Smooth muscle cell (in vitro differentiated cells): Measurements from ENCODE around the gene RPL13. TPM values are rescaled to one million over a fixed set of nuclear protein-coding genes. Genes with fewer than 3 reads are reported as not detected.

Source experiments
- DNase-seq: peaks from one replicate; lab custom pipeline; 2025; ENCODE audit not compliant: unreplicated experiment; lab: John Stamatoyannopoulos, UW
- H2AFZ ChIP-seq: fragments of 200-600 bp; sonication (generic); 2 replicates; pipeline ENCODE4 v1.6.0; 2016; ENCODE audit warnings: antibody characterized with exemption, low read depth, mild to moderate bottlenecking
- H3F3A ChIP-seq: fragments of 200-600 bp; sonication (generic); 2 replicates; pipeline ENCODE4 v1.6.0; 2017; ENCODE audit warnings: antibody characterized with exemption, low read depth
- H3K27ac ChIP-seq: fragments of 200-600 bp; sonication (generic); 2 replicates; pipeline ENCODE4 v1.5.1; 2016; ENCODE audit warnings: low read depth, mild to moderate bottlenecking
- H3K27me3 ChIP-seq: fragments of 200-600 bp; sonication (generic); 2 replicates; pipeline ENCODE4 v1.6.1; 2016; ENCODE audit warnings: low read depth, mild to moderate bottlenecking
- H3K36me3 ChIP-seq: fragments of 200-600 bp; sonication (generic); 2 replicates; pipeline ENCODE4 v1.5.1; 2016; ENCODE audit warnings: low read depth
- H3K4me1 ChIP-seq: fragments of 200-600 bp; sonication (generic); 2 replicates; pipeline ENCODE4 v1.5.1; 2016; ENCODE audit warnings: low read depth
- H3K4me2 ChIP-seq: fragments of 200-600 bp; sonication (generic); 2 replicates; pipeline ENCODE4 v1.6.0; 2016; ENCODE audit warnings: mild to moderate bottlenecking
- H3K4me3 ChIP-seq: fragments of 200-600 bp; sonication (generic); 2 replicates; pipeline ENCODE4 v1.5.1; 2016; ENCODE audit warnings: mild to moderate bottlenecking
- H3K79me2 ChIP-seq: fragments of 200-600 bp; sonication (generic); 2 replicates; pipeline ENCODE4 v1.6.0; 2016; ENCODE audit warnings: low read depth, mild to moderate bottlenecking
- H3K9ac ChIP-seq: fragments of 200-600 bp; sonication (generic); 2 replicates; pipeline ENCODE4 v1.6.0; 2016; ENCODE audit warnings: low read depth
- H3K9me3 ChIP-seq: fragments of 200-600 bp; sonication (generic); replicated peaks from 2 replicates; pipeline ENCODE4 v1.5.1; 2016; ENCODE audit warnings: low read depth
- H4K20me1 ChIP-seq: fragments of 200-600 bp; sonication (generic); 2 replicates; pipeline ENCODE4 v1.6.0; 2016; ENCODE audit warnings: low read depth
- CTCF ChIP-seq: fragments of 200-600 bp; sonication (generic); IDR thresholded peaks from 2 replicates; pipeline ENCODE4 v1.5.1; 2017; ENCODE audit warnings: borderline replicate concordance, mild to moderate bottlenecking, antibody characterized with exemption; ENCODE audit not compliant: insufficient read depth, poor library complexity, severe bottlenecking
- WGBS: methylation state at CpG from one replicate; pipeline ENCODE4 v1.1.7; 2016; ENCODE audit warnings: low lambda C conversion rate; 5-methylcytosine and 5-hydroxymethylcytosine counted together
- polyA plus RNA-seq: library from polyadenylated mRNA; unstranded; fragments of >200 nt; fragmentation: Nextera tagmentation; extraction: Ambion mirVana; gene quantifications from 2 replicates; pipeline ENCODE4 v1.2.1, GENCODE V29; 2016
- total RNA-seq: library from RNA; depleted of rRNA; stranded (reverse); fragments of >200 nt; gene quantifications from 2 replicates; pipeline ENCODE4 v1.2.3, GENCODE V29; 2014

The RPL13 gene
- total and polyA plus RNA-seq, 2 experiments from 2014 or later: 1,063 to 3,917 TPM

GRCh38 chr16:89602952-89603590 lies 42.6 kb downstream of the RPL13 start:
- H3K9ac ChIP-seq: no peak overlapping the region
- H2AFZ ChIP-seq: no peak overlapping the region
- DNase-seq: no peak
- peak overlapping the region; percentile 65 for H3K27ac ChIP-seq
- H4K20me1 ChIP-seq: no peaks in the 10 kb centered on the region
- H3F3A ChIP-seq: peaks cover 4% of the 10 kb centered on the region
- no peaks in the 10 kb centered on the region for H3K27me3 ChIP-seq
- H3K36me3 ChIP-seq: no peaks in the 10 kb centered on the region
- peaks cover 8% of the 10 kb centered on the region for H3K4me1 ChIP-seq
- no peak for TF ChIP-seq CTCF
- no peaks in the 10 kb centered on the region for H3K79me2 ChIP-seq
- no peak overlapping the region for H3K4me3 ChIP-seq
- whole genome bisulfite sequencing: 70% methylated on average over 5 of the region's 5 CpGs
- H3K9me3 ChIP-seq: no peaks in the 10 kb centered on the region
- H3K4me2 ChIP-seq: peak overlapping the region; percentile 68

GRCh38 chr16:89604764-89605163 lies 44.3 kb downstream of the RPL13 start:
- H3K79me2 ChIP-seq: no peaks in the 10 kb centered on the region
- 95% methylated on average over 15 of the region's 16 CpGs for WGBS
- TF ChIP-seq CTCF: no peak
- no peaks in the 10 kb centered on the region for H3K36me3 ChIP-seq
- no peak overlapping the region for H3K27ac ChIP-seq
- H3K4me3 ChIP-seq: no peak overlapping the region
- no peaks in the 10 kb centered on the region for H4K20me1 ChIP-seq
- peaks cover 4% of the 10 kb centered on the region for H3F3A ChIP-seq
- H2AFZ ChIP-seq: no peak overlapping the region
- H3K27me3 ChIP-seq: no peaks in the 10 kb centered on the region
- no peak for DNase-seq
- no peaks in the 10 kb centered on the region for H3K9me3 ChIP-seq
- H3K4me1 ChIP-seq: peaks cover 8% of the 10 kb centered on the region
- no peak overlapping the region for H3K9ac ChIP-seq
- no peak overlapping the region for H3K4me2 ChIP-seq

- H3K4me1 ChIP-seq: peaks cover 8% of the 10 kb centered on the region
- H3K4me3 ChIP-seq: no peak overlapping the region
- WGBS: 95% methylated on average over 30 of the region's 34 CpGs
- no peak overlapping the region for H2AFZ ChIP-seq
- no peaks in the 10 kb centered on the region for H4K20me1 ChIP-seq
- no peak overlapping the region for H3K27ac ChIP-seq
- H3K79me2 ChIP-seq: no peaks in the 10 kb centered on the region
- H3K9ac ChIP-seq: no peak overlapping the region
- H3F3A ChIP-seq: peaks cover 4% of the 10 kb centered on the region
- DNase-seq: no peak
- H3K36me3 ChIP-seq: no peaks in the 10 kb centered on the region
- no peaks in the 10 kb centered on the region for H3K9me3 ChIP-seq
- H3K27me3 ChIP-seq: no peaks in the 10 kb centered on the region
- no peak for TF ChIP-seq CTCF
- H3K4me2 ChIP-seq: no peak overlapping the region
These were observed 44.9 kb downstream of the RPL13 start for GRCh38 chr16:89605186-89605970.
